Loucy (cell line): Measurements from ENCODE around the gene ACTN1.
"Not testable (repeated sequence)": the region's sequence is repeated elsewhere in the genome, so short reads cannot be mapped to it uniquely, and the experiment has no call there.

Source experiments
- CTCF ChIP-seq: fragments of 200-600 bp; sonication (generic); conservative IDR thresholded peaks from 2 replicates; pipeline ENCODE4 v1.5.1; 2014; ENCODE audit warnings: mild to moderate bottlenecking, antibody characterized with exemption, low read length
- EZH2phosphoT487 ChIP-seq: fragments of 200-600 bp; IDR thresholded peaks from 2 replicates; pipeline ENCODE4 v1.6.1; 2018; ENCODE audit warnings: antibody characterized with exemption, mild to moderate bottlenecking, moderate library complexity, borderline replicate concordance

GRCh38 chr14:69022093-69022492, 43.0 kb upstream of the ACTN1 start:
- TF ChIP-seq CTCF, EZH2phosphoT487: not testable (repeated sequence)
